Left ventricle myocardium inferior (tissue), 1 donor: Measurements from ENCODE around the gene AFM. TPM values are rescaled to one million over a fixed set of nuclear protein-coding genes. Genes with fewer than 3 reads are reported as not detected.

ENCODE experiments used
- DNase-seq: peaks from one replicate; pipeline ENCODE4 v3.0.0-alpha.2; 2020
- H3K27ac ChIP-seq: fragments of 200-600 bp; replicated peaks from 2 replicates; pipeline ENCODE4 v1.8.0; 2021
- H3K27me3 ChIP-seq: fragments of 200-600 bp; 2 replicates; pipeline ENCODE4 v1.8.0; 2021; ENCODE audit warnings: low read depth
- H3K36me3 ChIP-seq: fragments of 200-600 bp; 2 replicates; pipeline ENCODE4 v1.8.0; 2021
- H3K4me1 ChIP-seq: fragments of 200-600 bp; 2 replicates; pipeline ENCODE4 v1.8.0; 2021
- H3K4me3 ChIP-seq: fragments of 200-600 bp; 2 replicates; pipeline ENCODE4 v1.8.0; 2021; ENCODE audit warnings: mild to moderate bottlenecking, moderate library complexity
- H3K9me3 ChIP-seq: fragments of 200-600 bp; replicated peaks from 2 replicates; pipeline ENCODE4 v1.8.0; 2021
- CTCF ChIP-seq: fragments of 200-600 bp; IDR thresholded peaks from 2 replicates; pipeline ENCODE4 v1.8.0; 2021; ENCODE audit warnings: antibody characterized with exemption, mild to moderate bottlenecking, borderline replicate concordance
- intact Hi-C: fragments of 100-400 bp; cut with micrococcal nuclease; formaldehyde crosslinking; loops from one replicate; pipeline ENCODE4 v1.11.0; 2022
- total RNA-seq: library from RNA; stranded (reverse); fragmentation: NEBNext Ultra II Directional; extraction: Animal tissue kit (Norgen Biotek cat#: 25700); gene quantifications from one replicate; pipeline ENCODE4 v1.2.1, GENCODE V29; 2021
- donor health status: DM: no; HTN: yes; CAD: no; lungs with severe emphysema.

Gene AFM
- total RNA-seq, 1 donor from 2014 or later: not detected

GRCh38 chr4:73451404-73451803 lies 30.1 kb upstream of the AFM start:
- TF ChIP-seq CTCF: no peak
- no peak for DNase-seq
- H3K27me3 ChIP-seq: no peaks in the 10 kb centered on the region

GRCh38 chr4:73451981-73452747 lies 29.4 kb upstream of the AFM start:
- Histone ChIP-seq H3K27me3 (no peaks in the 10 kb centered on the region), H3K27ac (no peak overlapping the region), H3K9me3 (no peaks in the 10 kb centered on the region), H3K4me3 (no peak overlapping the region), H3K4me1 (no peaks in the 10 kb centered on the region), H3K36me3 (no peaks in the 10 kb centered on the region)
- intact Hi-C loops: no loop called here
- TF ChIP-seq CTCF: no peak
- DNase-seq: no peak

More at GRCh38 chr4:73451404-73451803, 30.1 kb upstream of the AFM start:
- Histone ChIP-seq H3K36me3 (no peaks in the 10 kb centered on the region), H3K4me3 (no peak overlapping the region), H3K27ac (no peak overlapping the region), H3K9me3 (no peaks in the 10 kb centered on the region), H3K4me1 (no peaks in the 10 kb centered on the region)
- intact Hi-C loops: no loop called here

- Histone ChIP-seq H3K9me3 (no peaks in the 10 kb centered on the region), H3K36me3 (no peaks in the 10 kb centered on the region), H3K27ac (no peak overlapping the region), H3K4me3 (no peak overlapping the region), H3K27me3 (no peaks in the 10 kb centered on the region), H3K4me1 (no peaks in the 10 kb centered on the region)
- no peak for DNase-seq
- TF ChIP-seq CTCF: no peak
- intact Hi-C loops: no loop called here
Observed at GRCh38 chr4:73452953-73453700, 28.4 kb upstream of the AFM start.

GRCh38 chr4:73453701-73454005 lies 27.9 kb upstream of the AFM start:
- TF ChIP-seq CTCF: no peak
- H3K9me3 ChIP-seq: no peaks in the 10 kb centered on the region
- H3K4me1 ChIP-seq: no peaks in the 10 kb centered on the region
- H3K27me3 ChIP-seq: no peaks in the 10 kb centered on the region
- no peak for DNase-seq
- intact Hi-C loops: no loop called here
- no peak overlapping the region for H3K27ac ChIP-seq
- no peaks in the 10 kb centered on the region for H3K36me3 ChIP-seq
- H3K4me3 ChIP-seq: no peak overlapping the region

- intact Hi-C loops: no loop called here
- no peak overlapping the region for H3K27ac ChIP-seq
Observed at GRCh38 chr4:73454920-73455319, 26.6 kb upstream of the AFM start.

More at GRCh38 chr4:73454920-73455319, 26.6 kb upstream of the AFM start:
- no peak overlapping the region for H3K4me3 ChIP-seq
- H3K4me1 ChIP-seq: no peaks in the 10 kb centered on the region
- no peaks in the 10 kb centered on the region for H3K27me3 ChIP-seq
- no peak for TF ChIP-seq CTCF
- no peaks in the 10 kb centered on the region for H3K36me3 ChIP-seq
- H3K9me3 ChIP-seq: no peaks in the 10 kb centered on the region
- DNase-seq: no peak
